ENCODE data around the gene PIGM.
"Not testable (repeated sequence)": the region's sequence is repeated elsewhere in the genome, so short reads cannot be mapped to it uniquely, and the experiment has no call there.

Gene PIGM

DNA sequence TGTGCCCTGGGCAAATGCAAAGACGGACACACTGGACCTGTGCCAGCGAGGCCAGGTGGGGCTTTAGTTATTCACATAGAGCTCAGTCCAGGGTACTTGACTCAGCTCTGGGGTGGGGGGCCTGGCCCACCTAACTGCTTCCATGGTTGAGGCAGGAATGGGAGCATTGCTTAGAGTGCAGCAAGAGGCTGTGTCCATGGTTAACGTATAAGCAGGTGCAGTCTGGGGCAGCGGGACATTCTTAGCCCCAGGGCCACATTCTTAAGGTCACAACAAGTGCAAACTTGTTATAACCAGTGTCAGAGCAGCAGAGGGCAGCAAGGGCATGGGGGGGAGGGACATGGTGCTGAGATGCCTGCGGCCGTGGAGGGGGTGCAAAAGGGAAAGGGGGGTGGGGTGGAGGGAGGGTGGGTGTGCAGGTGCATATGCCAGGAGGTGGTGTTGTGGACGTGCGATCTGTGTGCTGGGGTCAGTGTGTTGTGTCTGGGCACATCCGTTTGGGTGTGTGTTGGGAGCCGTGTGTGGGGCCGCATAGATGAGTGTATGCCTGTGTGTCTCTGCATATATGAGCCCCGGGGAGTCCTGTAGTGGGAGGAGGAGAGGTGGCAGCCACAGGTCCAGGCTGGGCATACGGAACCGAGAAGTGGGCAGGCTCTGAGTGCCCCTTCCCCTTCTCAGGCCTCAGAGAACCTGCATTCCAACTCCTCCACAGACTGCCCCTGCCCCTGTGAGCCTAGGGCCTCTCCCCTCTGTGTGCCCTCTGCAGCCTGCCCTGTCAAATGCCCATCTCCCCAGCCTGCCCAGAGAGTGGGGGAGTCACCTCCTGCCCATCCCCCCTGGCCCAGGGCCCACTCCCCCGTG, 29.8 kb upstream of the PIGM start:
- DNase-seq (ENCODE audit: low read depth): no peak

DNA sequence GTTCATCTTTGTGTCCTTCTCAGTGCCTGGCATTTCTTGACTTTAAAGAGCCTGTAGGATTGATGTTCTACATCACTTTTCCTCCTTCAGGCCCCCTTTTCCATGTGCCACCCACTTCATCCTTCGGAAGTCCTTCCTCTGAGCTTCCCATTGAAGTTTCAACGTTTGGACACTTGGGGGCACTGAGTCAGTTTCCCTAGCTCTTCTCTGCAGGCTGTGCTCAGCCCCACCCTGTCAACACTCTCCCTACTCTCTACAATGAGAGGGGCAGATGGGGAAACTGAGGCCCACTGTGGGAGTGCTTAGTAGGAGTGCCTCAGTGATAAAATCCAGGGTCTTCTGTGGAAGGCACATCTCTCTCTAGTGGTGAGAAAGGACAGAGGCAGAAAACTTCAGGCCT, 26.3 kb upstream of the PIGM start:
- DNase-seq (ENCODE audit: low read depth): no peak

DNA sequence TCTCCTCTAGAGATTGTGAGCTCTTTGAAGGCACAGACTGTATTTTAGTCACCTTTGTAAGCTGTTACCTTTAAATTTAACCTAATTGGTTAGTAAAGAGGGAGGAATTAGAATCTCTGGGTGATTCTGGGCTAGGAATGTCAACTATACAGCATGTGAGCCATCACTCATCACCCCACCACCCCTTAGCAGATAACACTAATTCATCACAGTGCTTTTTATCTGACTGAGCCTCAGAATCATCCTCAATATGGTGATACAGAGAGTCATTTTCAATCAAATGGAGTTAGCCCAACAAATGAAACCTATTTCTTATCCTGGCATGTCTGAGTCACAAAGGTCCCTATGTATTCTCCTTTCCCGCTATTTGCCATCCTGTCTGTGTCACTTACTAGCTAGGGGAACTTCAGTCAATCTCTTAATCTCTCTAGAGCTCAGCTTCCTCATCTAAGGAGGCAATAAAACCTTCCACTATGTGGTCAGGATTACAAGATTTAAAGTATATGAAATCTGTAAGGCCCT, 24.9 kb upstream of the PIGM start:
- no peak for DNase-seq (ENCODE audit: low read depth)

GRCh38 chr1:160053548-160054365, 22.0 kb upstream of the PIGM start:
- DNase-seq (ENCODE audit: low read depth): no peak

DNA sequence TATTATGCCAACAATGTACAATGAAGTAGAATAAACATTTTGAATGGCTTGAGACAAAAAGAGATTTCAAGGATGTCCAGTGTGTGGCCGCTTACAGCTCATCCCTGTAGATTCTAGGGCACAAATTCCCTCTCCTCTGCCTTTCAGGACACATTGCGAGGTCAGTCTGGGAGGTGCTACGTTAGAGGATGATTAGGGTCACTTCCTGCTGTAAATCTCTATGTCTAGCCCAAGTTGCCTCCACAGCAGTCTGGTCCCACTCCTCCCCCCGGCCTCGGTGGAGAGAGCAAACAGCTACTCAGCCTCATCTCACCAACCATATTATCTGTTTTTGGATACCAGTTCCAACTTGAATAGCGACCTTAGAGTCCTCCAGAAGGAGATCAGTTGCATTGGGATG, 21.1 kb upstream of the PIGM start:
- DNase-seq (ENCODE audit: low read depth): no peak

- DNase-seq (ENCODE audit: low read depth): no peak
Measured at GRCh38 chr1:160050619-160051018, 18.8 kb upstream of the PIGM start.

- DNase-seq (ENCODE audit: low read depth): not testable (repeated sequence)
Measured at GRCh38 chr1:160050182-160050581, 18.4 kb upstream of the PIGM start.

DNA sequence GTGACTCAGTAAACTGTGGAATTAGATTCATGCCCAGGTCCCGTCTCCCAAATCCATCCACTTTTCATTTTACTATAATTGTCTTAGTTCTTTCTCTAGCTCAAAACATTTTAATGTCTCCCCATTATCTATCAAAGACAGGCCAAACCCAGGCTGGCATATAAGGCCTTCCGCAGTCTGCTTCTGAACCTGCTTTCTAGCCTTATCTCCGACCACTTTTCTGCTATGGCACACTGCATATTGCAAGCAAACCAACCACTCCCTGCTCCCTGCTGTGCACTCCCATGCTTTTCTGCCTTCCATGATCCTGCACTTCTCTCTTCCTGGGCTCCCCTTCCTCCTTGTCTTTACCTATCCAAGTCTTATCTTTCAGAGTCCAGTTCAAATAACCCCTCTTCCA, 17.3 kb upstream of the PIGM start:
- no peak for DNase-seq (ENCODE audit: low read depth)

GRCh38 chr1:160048335-160048734, 16.5 kb upstream of the PIGM start:
- no peak for DNase-seq (ENCODE audit: low read depth)

DNA sequence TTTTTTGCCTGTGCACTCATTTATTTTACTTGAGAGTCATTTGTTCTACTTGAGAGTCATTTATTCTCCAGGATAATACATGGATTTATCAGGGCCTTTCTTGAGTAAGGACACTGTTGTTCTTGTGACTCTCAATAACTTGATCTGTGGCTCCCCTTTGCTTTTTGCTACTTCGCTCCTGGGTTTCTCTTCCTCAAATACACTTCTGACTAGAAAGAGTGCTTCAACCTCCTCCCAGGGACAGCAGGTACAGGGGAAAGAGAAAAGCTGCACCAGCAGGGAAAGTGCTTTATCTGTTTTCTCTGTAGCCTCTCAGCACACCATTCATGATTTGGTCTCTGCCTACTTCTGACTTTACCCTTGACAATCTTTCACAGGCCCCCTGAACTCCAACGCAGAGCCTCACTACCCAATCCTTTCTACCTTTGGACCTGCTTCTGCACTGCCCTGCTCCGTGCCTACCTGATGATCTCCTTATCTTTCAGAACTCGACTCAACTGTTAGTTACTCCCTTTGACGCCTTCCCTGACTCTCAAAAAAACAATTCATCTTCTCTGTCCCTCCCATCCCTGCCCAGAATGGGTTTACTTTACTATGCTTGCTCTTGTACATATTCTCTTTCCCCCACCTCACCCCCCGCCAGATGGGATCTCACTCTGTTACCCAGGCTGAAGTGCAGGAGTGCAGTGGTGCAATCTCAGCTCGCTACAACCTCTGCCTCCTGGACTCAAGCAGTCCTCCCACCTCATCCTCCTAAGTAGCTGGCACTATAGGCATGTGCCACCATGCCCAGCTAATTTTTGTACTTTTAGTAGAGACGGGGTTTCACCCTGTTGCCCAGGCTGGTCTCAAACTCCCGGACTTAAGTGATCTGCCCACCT, 15.6 kb upstream of the PIGM start:
- DNase-seq (ENCODE audit: low read depth): no peak

DNA sequence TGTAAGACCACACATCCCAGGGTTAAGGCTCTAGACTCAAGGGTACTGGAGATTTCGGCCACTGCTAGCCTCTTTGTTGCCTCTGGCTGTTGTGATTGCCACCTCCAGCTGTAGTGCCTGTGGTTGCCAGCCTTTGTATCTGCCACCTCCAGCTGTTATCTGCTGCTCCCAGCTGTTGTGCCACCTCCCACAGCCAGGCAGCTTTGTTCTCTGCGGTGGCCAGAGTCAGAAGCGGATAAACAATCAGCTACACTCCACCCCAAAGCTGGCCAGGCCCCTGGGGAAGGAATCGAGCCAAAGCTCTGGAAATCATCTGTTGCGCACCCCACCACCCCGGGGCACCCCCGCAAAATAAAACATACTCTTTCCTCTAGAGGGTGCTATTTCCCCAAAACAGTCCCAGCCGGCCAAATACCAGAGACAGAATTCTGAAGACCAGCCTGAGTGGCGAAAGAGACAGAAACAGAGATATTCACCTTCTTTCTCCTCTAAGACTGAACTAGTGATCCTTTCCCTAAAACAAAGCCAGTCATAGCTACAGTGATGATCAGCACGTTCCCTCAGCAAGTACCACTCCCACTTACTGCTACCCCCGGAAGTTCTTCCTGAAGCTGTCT, 14.8 kb upstream of the PIGM start:
- DNase-seq (ENCODE audit: low read depth): no peak

DNA sequence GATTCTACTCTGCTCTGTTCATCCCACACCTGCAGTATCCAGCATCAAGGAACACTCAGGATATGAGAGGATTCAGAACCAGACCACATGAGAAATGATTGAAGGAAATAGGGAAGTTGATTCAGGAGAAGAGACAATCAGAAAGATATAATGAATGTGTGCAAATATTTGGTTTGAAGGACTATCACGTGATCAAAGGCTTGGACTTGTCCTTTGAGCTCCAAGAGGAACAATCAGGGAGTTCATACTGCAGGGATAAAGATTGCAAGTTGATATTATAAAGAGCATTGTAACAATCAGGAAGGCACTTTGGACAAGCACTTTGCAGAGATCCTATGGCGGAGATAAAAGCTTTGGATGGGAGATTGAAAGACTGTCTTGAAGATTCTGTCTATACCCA, 13.9 kb upstream of the PIGM start:
- no peak for DNase-seq (ENCODE audit: low read depth)

- DNase-seq (ENCODE audit: low read depth): no peak
Measured at GRCh38 chr1:160043543-160043942, 11.8 kb upstream of the PIGM start.

DNA sequence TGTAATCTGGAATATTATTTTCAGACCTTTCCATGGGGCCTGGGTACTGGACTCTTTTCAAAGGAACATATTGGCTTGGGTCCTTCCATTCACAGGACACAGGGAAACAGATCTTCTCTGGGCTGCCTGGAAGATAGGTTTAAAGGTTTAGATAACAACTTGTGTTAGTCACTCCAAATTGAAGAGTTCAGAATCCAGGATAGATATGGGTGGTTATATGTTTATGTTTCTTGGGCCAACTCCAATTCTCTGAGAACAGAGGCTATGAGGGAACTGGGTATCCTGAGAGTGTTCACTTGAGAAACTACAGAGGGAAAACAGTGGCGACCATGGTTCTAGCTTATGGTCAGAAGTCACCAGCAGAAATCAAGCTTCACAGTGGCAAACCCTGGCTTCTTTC, 8.7 kb upstream of the PIGM start:
- DNase-seq (ENCODE audit: low read depth): no peak

- no peak for DNase-seq (ENCODE audit: low read depth)
Measured at GRCh38 chr1:160032165-160032820, 503 bp upstream of the PIGM start.

DNA sequence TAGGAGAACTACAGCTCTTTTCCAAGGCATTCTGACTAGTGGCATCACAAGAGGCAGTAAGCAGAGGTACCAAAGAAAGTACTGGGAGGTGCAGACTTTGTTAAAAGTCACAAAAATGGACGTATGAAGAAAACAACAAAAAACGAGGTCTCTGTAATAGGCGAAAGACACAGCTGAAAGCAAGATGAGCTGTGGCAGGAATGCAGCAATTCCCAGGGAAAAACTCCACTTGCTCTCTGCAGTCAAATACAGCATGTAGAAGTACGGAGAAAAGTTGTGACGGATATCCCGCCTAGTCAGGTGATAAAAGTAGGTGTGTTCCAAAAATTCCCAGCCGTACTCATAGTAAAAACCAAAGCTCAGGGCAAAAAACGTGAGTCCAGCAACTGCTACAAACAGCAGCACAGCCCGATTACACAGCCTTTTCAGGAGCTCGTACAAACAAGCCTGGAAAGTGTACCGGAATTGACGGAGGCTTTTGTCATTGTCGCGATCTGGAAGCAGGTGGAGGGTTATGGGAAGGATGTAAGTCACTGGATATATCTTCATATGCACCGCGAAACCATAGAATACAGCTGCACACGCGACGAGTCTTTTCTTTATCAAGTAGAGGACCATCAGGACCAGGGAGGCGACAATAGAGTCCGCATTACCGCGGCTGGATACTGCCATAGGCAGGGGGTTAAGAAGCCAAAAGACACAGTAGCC, 979 bp downstream of the PIGM start:
- DNase-seq (ENCODE audit: low read depth): no peak

DNA sequence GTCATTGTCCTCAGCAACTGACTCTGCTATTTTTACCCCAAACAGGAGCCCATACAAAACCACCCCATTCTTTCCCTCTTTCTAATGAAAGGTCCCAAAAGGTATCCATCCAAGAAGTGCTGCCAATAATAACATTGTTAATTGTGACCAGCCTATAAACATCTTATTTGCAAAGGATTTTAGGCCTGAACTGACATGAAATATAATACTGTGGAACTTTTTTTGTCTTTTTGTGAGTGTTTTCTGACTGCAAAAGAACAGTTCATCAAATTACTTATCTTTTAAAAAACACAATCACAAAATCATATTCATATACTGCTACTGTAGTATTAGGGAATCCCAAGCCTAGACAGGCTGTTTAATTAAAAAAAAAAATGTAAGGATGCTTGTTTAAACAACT, 3.4 kb downstream of the PIGM start:
- no peak for DNase-seq (ENCODE audit: low read depth)

GRCh38 chr1:160025314-160025713, 6.5 kb downstream of the PIGM start:
- no peak for DNase-seq (ENCODE audit: low read depth)

DNA sequence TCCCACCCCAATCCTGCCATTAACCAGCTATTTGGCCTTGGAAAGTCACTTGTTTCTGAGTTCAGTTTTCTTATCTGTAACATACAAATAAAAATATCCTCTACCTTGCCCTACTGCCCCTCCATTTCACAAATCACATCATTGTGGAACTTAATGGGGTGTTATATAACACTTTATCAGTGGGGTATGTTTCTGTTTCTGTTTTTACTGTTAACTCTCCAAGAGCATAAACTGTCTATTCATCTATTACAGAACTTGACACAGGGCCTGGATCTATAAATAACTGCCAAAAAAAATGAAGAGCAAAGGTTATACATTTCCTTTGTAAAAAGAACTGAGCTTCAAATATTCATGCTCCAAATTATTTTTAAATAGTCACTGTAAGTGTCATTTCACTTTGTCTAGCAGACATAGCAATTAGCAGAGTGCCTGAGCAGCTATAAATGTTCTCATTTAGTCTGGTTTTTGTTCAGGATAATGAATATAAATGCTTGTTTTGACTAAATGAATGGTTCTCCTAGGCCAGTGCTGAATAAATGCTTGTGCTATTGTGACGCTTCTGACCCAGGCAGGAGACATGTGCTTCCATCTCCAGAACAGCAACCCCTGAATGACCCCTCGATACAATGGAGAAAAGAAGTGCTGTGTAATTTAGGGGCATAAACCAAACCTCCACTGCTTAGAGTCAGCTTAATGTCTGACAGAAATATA, 7.4 kb downstream of the PIGM start:
- no peak for DNase-seq (ENCODE audit: low read depth)
